GM19452 (cell line): ENCODE measurements around the gene GLE1.

Experiments used
- ATAC-seq: cut with Tn5 transposase; IDR thresholded peaks from one replicate; pipeline ENCODE4 v1.9.1; 2021; ENCODE audit not compliant: unreplicated experiment

Gene GLE1, protein sequence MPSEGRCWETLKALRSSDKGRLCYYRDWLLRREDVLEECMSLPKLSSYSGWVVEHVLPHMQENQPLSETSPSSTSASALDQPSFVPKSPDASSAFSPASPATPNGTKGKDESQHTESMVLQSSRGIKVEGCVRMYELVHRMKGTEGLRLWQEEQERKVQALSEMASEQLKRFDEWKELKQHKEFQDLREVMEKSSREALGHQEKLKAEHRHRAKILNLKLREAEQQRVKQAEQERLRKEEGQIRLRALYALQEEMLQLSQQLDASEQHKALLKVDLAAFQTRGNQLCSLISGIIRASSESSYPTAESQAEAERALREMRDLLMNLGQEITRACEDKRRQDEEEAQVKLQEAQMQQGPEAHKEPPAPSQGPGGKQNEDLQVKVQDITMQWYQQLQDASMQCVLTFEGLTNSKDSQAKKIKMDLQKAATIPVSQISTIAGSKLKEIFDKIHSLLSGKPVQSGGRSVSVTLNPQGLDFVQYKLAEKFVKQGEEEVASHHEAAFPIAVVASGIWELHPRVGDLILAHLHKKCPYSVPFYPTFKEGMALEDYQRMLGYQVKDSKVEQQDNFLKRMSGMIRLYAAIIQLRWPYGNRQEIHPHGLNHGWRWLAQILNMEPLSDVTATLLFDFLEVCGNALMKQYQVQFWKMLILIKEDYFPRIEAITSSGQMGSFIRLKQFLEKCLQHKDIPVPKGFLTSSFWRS

DNA sequence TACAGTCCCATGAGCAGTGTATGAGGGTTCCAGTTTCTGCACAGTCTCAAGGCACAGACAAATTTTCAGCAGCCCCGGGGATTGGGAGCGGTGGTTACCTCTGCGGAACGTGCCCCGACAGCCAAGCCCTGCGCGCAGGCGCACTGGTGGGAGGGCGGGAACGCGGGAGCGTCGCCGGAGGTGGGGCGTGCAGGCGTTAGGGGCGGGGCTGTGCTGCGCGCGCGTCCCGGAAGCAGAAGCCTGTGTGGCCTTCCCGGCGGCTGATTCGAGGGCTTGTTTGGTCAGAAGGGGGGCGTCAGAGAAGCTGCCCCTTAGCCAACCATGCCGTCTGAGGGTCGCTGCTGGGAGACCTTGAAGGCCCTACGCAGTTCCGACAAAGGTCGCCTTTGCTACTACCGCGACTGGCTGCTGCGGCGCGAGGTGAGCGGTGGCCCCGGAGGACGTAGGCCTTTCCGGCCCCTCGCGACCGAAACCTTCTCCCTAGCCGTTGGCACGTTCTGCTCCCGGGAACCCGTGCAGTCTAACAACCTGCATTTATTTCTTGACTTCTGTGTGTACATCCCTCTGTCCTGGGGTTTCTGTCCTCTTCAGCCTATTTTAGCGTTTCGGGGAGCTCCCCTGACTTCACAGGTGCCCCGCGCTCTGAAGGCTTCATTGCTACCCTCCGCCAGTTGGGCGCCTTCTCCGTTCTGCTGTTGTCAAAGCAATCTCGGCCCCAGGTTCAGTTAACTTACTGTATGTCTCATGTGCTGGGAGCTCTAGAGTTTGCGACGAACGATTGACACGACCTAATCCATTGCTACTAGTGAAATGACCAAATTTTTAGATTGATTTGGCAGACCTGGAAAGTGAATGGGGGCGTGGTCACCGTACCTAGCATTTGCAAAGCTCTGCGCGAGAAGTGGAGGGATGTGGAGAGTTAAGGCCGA is at the start of gene GLE1:
GLE1 (plus strand) TSS at position 235 of the 929 bp plus-strand sequence; CDS start at position 322, 87 bp downstream.
- peak; percentile 77 for ATAC-seq

- no peak for ATAC-seq
These were observed 49.5 kb upstream of the GLE1 start for GRCh38 chr9:128454991-128455390.

DNA sequence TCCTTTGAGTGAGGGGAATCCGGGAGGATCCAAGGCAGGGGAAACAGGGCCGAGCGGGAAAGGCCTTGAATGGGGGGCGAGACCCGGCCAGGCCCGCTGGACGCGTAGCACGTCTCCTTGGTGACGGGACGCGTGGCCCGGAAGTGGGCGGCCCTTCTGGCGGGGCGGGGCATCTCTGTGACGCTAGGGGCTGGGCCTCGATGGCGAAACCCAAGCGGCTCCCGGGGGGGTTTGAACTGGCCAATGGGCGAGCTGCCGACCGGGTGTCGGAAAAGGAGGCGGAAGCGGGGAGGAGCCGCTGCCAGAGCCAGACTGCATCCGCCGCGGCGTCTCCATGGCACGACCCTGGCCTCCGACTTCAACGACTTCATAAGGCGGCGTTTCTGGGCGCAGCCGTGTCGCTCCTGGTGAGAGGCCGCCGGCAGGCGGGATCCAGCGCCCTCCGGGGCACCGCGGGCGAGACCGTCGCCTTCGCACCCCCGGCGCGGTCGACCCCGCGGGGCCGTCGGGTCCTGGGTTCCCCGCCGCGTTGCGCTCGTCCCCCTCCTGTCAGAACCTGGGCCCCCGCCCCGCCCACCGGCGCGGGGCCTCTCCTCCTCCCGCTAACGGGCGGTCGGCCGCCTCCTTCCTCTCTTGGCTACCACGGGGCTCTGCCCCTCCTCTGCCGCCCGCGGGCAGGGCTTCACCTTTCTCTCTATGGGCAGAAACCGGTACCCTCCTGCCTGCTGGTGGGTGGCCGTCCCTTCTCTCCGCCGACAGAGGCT is 48.5 kb upstream of the GLE1 start, which contains the start of gene ODF2:
ODF2 (plus strand) TSS at position 158 of the 764 bp plus-strand sequence; CDS start at position 244, 86 bp downstream.
- ATAC-seq: peak; percentile 74

DNA sequence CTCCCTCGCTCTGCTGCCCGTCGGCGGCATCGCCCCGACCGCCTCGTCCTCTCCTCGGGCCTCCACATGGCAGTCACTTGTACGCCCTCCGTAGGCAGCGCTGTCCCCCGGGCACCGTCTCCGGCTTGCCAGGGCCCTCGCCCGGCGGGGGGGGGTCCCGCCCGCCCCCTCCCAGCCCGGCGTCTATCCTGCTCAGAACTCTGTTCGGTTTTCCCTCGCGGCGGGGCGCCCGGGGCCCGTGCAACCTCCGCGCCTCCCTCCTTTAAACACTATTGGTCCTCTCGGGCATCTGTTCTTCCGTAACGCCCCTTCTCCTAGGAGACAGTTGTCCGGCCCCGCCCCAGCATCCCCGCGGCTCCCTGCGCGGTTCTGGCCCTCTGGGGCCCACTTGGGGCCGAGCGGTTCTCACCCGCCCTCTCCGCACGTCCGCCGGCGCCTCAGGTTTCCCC is 47.9 kb upstream of the GLE1 start:
- ATAC-seq: peak; percentile 56

GRCh38 chr9:128457207-128457606 is 47.3 kb upstream of the GLE1 start:
- no peak for ATAC-seq

GRCh38 chr9:128459011-128459410 is 45.5 kb upstream of the GLE1 start:
- no peak for ATAC-seq

GRCh38 chr9:128469070-128469469 is 35.4 kb upstream of the GLE1 start:
- no peak for ATAC-seq

DNA sequence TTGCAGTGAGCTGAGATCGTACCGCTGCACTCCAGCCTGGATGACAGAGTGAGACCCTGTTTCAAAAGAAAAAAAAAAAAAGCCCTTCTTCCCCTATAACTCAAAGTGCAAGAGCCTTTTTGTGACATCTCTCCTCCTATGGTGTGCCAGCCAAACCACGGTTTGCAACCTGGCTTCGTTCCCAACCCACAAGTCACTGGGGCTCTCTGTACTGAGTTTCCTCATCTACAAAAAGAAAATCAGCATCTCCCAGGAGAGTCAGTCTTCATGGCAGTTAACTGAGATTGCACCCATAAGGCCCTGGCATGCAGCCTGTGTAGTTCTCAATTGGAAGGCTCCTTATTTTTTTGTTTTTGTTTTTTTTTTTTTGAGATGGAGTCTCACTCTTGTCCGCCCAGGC is 34.0 kb upstream of the GLE1 start:
- no peak for ATAC-seq

GRCh38 chr9:128473104-128473503 is 31.4 kb upstream of the GLE1 start:
- no peak for ATAC-seq

- no peak for ATAC-seq
These were observed 28.7 kb upstream of the GLE1 start for GRCh38 chr9:128475867-128476266.

- ATAC-seq: no peak
These were observed 25.3 kb upstream of the GLE1 start for GRCh38 chr9:128479262-128479661.

DNA sequence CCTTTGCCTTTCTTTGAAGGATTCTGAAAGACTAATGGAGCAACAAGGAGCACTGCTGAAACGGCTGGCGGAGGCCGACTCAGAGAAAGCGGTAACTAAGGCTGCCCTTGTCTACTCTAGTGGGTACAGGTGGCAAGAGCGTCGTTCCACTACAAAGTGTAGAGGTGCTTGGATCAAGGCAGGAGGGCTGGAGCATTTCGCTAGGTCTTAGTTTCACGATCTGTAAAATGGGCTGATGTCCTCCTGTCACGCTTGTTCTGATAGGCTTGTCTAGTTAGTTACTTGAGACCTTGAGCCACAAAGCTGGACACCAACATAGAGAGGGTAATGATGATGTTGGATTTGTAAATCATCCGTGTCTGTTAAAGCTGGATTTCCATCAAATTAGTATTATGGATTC is 23.0 kb upstream of the GLE1 start:
- ATAC-seq: no peak

DNA sequence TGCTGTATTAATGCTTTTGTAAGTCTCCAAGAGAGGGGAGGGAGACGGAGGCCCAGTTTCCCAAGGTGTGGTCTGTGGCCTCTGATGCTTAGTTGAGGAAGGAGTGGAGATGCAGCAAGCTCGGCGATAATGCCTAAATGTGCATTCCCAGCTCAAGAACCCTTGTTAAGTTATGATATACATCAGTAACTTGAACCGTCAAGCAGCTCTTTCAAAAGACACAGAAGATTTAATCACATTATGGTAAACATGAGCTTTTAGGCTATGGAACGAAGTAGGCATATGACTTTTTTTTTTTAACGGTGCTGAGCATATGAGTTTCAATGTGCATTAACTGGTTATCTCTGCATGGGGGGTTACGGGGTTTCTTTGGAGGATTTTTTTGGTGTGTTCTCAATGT is 22.3 kb upstream of the GLE1 start:
- no peak for ATAC-seq

- no peak for ATAC-seq
These were observed 19.7 kb upstream of the GLE1 start for GRCh38 chr9:128484686-128485413.

DNA sequence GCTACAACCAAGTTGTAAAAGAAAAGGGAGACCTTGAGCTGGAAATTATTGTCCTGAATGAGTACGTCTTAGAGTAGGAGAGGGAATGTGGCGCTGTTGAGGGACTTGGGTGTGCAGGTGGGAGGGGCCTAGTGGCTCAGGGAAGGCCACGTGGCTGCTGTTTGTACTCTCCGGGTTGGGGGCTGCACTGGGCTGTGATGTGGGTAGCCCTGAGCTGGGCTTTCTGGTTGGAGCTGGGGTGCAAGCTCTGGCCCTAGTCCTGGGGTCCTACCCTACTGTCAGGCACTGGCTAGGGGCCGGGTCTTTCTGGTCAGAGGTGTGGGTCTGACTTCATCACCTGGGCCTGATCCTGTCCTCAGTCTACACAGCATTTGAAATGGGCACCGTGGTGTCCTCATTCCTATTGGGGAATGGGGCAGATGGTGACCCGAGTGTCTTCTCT is 19.1 kb upstream of the GLE1 start:
- no peak for ATAC-seq

DNA sequence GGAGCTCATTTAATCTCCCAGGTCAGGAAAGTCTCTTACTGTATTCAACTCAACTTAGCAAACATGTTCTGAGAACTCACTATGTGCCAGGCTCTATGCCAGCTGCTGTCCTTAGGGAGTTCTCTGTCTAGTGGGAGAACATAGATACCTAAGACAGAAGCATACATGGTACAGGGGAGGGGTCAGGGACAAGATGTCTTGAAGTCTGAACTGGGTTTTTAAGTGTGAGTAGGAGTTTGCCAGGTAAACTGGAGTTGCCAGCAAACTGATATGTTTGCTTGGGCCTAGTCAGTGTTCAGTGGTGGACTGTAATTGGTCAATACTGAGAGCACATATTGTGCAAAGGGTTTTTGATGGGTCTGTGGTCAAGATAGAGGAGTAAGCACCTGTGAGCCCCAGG is 18.3 kb upstream of the GLE1 start:
- ATAC-seq: no peak

DNA sequence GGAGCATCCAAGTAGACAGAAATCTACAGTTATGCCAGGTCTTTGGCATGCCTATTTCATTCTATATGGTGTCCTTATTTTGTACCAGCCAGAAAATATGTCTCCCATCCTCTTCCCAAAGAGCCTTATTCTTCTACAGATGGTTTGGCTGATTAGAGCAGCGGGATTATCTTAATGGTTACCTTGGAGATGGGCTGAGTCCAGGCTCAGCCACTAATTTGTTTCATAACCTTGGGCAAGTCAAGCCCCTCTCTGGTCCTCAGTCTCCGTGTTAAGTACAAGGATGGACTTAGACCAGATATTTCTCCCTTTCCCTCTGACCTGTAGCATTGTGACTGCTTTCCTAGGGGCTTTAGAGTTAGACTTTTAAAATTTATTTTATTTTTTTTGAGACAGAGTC is 11.1 kb upstream of the GLE1 start:
- ATAC-seq: no peak

GRCh38 chr9:128494108-128494745 is 10.3 kb upstream of the GLE1 start:
- no peak for ATAC-seq

GRCh38 chr9:128494746-128495129 is 9.8 kb upstream of the GLE1 start:
- ATAC-seq: no peak
